Measurements from ENCODE around the gene CSNK1G3. TPM values are rescaled to one million over a fixed set of nuclear protein-coding genes. Genes with fewer than 3 reads are reported as not detected.
"Not testable (repeated sequence)": the region's sequence is repeated elsewhere in the genome, so short reads cannot be mapped to it uniquely, and the experiment has no call there.

CSNK1G3 gene
- total RNA-seq, 1 donor from 2014 or later, result 39.0 TPM

GRCh38 chr5:123626051-123626450 is 114.1 kb downstream of the CSNK1G3 start:
- Mint-ChIP-seq H3K27ac (ENCODE audit: unreplicated experiment) (no peak overlapping the region), H3K4me1 (ENCODE audit: unreplicated experiment) (no peaks in the 10 kb centered on the region), H3K36me3 (ENCODE audit: unreplicated experiment) (peaks cover 7% of the 10 kb centered on the region), H3K9me3 (ENCODE audit: unreplicated experiment) (peaks cover 56% of the 10 kb centered on the region), H3K4me3 (ENCODE audit: unreplicated experiment) (no peak overlapping the region), H3K27me3 (ENCODE audit: unreplicated experiment) (no peaks in the 10 kb centered on the region)
- DNase-seq (ENCODE audit: extremely low spot score, unreplicated experiment), result no peak
- TF ChIP-seq, protein P1, sequence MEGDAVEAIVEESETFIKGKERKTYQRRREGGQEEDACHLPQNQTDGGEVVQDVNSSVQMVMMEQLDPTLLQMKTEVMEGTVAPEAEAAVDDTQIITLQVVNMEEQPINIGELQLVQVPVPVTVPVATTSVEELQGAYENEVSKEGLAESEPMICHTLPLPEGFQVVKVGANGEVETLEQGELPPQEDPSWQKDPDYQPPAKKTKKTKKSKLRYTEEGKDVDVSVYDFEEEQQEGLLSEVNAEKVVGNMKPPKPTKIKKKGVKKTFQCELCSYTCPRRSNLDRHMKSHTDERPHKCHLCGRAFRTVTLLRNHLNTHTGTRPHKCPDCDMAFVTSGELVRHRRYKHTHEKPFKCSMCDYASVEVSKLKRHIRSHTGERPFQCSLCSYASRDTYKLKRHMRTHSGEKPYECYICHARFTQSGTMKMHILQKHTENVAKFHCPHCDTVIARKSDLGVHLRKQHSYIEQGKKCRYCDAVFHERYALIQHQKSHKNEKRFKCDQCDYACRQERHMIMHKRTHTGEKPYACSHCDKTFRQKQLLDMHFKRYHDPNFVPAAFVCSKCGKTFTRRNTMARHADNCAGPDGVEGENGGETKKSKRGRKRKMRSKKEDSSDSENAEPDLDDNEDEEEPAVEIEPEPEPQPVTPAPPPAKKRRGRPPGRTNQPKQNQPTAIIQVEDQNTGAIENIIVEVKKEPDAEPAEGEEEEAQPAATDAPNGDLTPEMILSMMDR (IDR thresholded peaks at IDR 0.05), result no peak

DNA sequence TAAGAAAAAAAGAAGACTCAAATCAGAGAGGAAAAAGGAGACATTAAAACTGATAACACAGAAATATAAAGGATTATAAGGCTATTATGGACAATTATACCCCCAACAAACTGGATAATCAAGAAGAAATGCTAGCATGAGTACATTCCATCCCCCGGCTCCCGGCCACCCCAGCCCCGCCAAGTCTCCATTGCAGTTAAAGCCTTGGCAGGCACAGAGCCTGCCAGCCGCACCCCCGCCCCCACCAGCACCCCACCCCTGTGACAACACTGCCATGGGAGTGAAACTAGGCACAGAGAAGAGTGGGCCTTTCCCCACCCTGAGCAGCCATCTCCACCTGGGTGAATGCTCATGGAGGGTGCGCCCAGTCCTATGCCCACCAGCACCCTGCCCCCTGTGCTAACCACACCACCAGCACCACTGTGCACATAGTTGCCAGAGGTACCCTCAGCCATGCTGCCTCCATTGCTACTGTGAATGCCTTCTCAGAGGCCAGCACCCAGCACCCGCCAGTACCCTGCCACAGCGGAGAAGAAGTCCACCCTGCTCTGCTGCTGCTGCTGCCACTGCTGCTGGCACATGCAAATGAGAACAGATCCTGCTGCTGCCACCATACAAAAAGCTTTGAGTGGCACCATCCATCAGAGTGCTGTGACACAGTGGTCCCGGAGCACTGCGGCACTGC is 117.0 kb downstream of the CSNK1G3 start:
- Mint-ChIP-seq H3K9me3 (ENCODE audit: unreplicated experiment) (peaks cover 59% of the 10 kb centered on the region), H3K4me3 (ENCODE audit: unreplicated experiment) (no peak overlapping the region), H3K27me3 (ENCODE audit: unreplicated experiment) (peaks cover 6% of the 10 kb centered on the region), H3K27ac (ENCODE audit: unreplicated experiment) (no peak overlapping the region), H3K36me3 (ENCODE audit: unreplicated experiment) (peaks cover 7% of the 10 kb centered on the region), H3K4me1 (ENCODE audit: unreplicated experiment) (no peaks in the 10 kb centered on the region)
- DNase-seq (ENCODE audit: extremely low spot score, unreplicated experiment), result no peak
- TF ChIP-seq, protein P1 (IDR thresholded peaks at IDR 0.05), result no peak

DNA sequence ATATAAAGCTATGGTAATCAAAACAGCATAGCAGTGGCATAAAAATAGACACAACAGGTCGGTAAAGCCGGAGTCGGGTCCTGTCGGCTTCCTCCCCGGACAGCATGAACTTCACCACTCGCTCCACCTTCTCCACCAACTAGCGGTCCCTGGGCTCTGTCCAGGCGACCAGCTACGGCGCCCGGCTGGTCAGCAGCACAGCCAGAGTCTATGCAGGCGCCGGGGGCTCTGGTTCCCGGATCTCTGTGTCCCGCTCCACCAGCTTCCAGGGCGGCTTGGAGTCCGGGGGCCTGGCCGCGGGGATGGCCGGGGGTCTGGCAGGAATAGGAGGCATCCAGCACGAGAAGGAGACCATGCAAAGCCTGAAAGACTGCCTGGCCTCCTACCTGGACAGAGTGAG is 124.0 kb downstream of the CSNK1G3 start:
- TF ChIP-seq, protein P1 (IDR thresholded peaks at IDR 0.05), result no peak
- no peaks in the 10 kb centered on the region for H3K4me1 Mint-ChIP-seq (ENCODE audit: unreplicated experiment)

DNA sequence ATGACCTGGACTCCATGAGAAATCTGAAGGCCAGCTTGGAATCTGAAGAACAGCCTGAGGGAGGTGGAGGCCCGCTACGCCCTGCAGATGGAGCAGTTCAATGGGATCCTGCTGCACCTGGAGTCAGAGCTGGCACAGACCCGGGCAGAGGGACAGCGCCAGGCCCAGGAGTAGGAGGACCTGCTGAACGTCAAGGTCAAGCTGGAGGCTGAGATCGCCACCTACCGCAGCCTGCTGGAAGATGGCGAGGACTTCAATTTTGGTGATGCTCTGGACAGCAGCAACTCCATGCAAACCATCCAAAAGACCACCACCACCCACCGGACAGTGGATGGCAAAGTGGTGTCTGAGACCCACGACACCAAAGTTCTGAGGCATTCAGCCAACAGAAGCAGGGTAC is 125.1 kb downstream of the CSNK1G3 start:
- H3K27ac Mint-ChIP-seq (ENCODE audit: unreplicated experiment); H3K36me3 Mint-ChIP-seq (ENCODE audit: unreplicated experiment); DNase-seq (ENCODE audit: extremely low spot score, unreplicated experiment); H3K4me1 Mint-ChIP-seq (ENCODE audit: unreplicated experiment); H3K4me3 Mint-ChIP-seq (ENCODE audit: unreplicated experiment): not testable (repeated sequence)
- Mint-ChIP-seq H3K27me3 (ENCODE audit: unreplicated experiment) (peaks cover 12% of the 10 kb centered on the region), H3K9me3 (ENCODE audit: unreplicated experiment) (peaks cover 20% of the 10 kb centered on the region)

More for the DNA sequence above, 124.0 kb downstream of the CSNK1G3 start:
- Mint-ChIP-seq H3K4me3 (ENCODE audit: unreplicated experiment) (no peak overlapping the region), H3K9me3 (ENCODE audit: unreplicated experiment) (peaks cover 31% of the 10 kb centered on the region), H3K27me3 (ENCODE audit: unreplicated experiment) (peaks cover 10% of the 10 kb centered on the region), H3K27ac (ENCODE audit: unreplicated experiment) (no peak overlapping the region), H3K36me3 (ENCODE audit: unreplicated experiment) (no peaks in the 10 kb centered on the region)
- DNase-seq (ENCODE audit: extremely low spot score, unreplicated experiment), result no peak

GRCh38 chr5:123639244-123639643 is 127.3 kb downstream of the CSNK1G3 start:
- no peaks in the 10 kb centered on the region for H3K36me3 Mint-ChIP-seq (ENCODE audit: unreplicated experiment)
- no peaks in the 10 kb centered on the region for H3K4me1 Mint-ChIP-seq (ENCODE audit: unreplicated experiment)
- TF ChIP-seq, protein P1 (IDR thresholded peaks at IDR 0.05), result no peak
- no peak overlapping the region for H3K27ac Mint-ChIP-seq (ENCODE audit: unreplicated experiment)
- peaks cover 9% of the 10 kb centered on the region for H3K27me3 Mint-ChIP-seq (ENCODE audit: unreplicated experiment)
- DNase-seq (ENCODE audit: extremely low spot score, unreplicated experiment), result no peak
- peaks cover 19% of the 10 kb centered on the region for H3K9me3 Mint-ChIP-seq (ENCODE audit: unreplicated experiment)
- H3K4me3 Mint-ChIP-seq (ENCODE audit: unreplicated experiment), result no peak overlapping the region
